Heart right ventricle (tissue), 16 donors: ENCODE data around the gene SERPINE3. TPM values are rescaled to one million over a fixed set of nuclear protein-coding genes. Genes with fewer than 3 reads are reported as not detected.
A peak's percentile ranks its signal among the peaks of the same experiment; 100 is the strongest.

ENCODE experiments used
- ATAC-seq, 8 donors: fragments of 200-7000 bp; cut with Tn5 transposase; one replicate each; pipeline ENCODE4 v1.9.1; 2020; ENCODE audit warnings: mild to moderate bottlenecking in 8 of 8, moderate library complexity in 8 of 8, moderate number of reproducible peaks in 1 of 8
- DNase-seq, 2 donors: peaks; one replicate each; pipeline ENCODE4 v3.0.0-alpha.2; 2020
- H3K27ac ChIP-seq, 10 donors: fragments of 200-600 bp; sonication (generic) in 2 of 10; one replicate each; pipeline versions ENCODE4 v1.5.0 to v1.8.0; 2020 to 2022; ENCODE audit warnings: mild to moderate bottlenecking in 3 of 10
- H3K27me3 ChIP-seq, 7 donors: fragments of 200-600 bp; one replicate each; pipeline ENCODE4 v1.8.0; 2021 to 2022; ENCODE audit warnings: mild to moderate bottlenecking in 2 of 7
- H3K36me3 ChIP-seq, 9 donors: fragments of 200-600 bp; sonication (generic) in 1 of 9; one replicate each; pipeline versions ENCODE4 v1.5.0 to v1.8.0; 2020 to 2022; ENCODE audit warnings: mild to moderate bottlenecking in 2 of 9
- H3K4me1 ChIP-seq, 9 donors: fragments of 200-600 bp; sonication (generic) in 1 of 9; one replicate each; pipeline versions ENCODE4 v1.5.0 to v1.8.0; 2020 to 2022; ENCODE audit warnings: mild to moderate bottlenecking in 4 of 9
- H3K4me3 ChIP-seq, 10 donors: fragments of 200-600 bp; sonication (generic) in 2 of 10; one replicate each; pipeline versions ENCODE4 v1.5.0 to v1.8.0; 2020 to 2022; ENCODE audit warnings: mild to moderate bottlenecking in 7 of 10, moderate library complexity in 2 of 10
- H3K9me3 ChIP-seq, 11 donors: fragments of 200-600 bp in 10 of 11; sonication (generic) in 2 of 11; one replicate each; pipeline versions ENCODE4 v1.5.0 to v1.8.0; 2013 to 2022; ENCODE audit warnings: mild to moderate bottlenecking in 2 of 11, control low read depth in 1 of 11, moderate library complexity in 1 of 11
- CTCF ChIP-seq, 9 donors: fragments of 200-600 bp; sonication (generic) in 2 of 9; IDR thresholded peaks; one replicate each; pipeline versions ENCODE4 v1.5.0 to v1.8.0; 2021 to 2022; ENCODE audit warnings: antibody characterized with exemption in 9 of 9, mild to moderate bottlenecking in 5 of 9, moderate library complexity in 1 of 9
- WGBS, 2 donors: extraction: QIAGEN DNeasy Blood & Tissue Kit; methylation state at CpG; one replicate each; pipeline ENCODE4 v1.1.7; 2013; ENCODE audit warnings: inconsistent platforms in 1 of 2; 5-methylcytosine and 5-hydroxymethylcytosine counted together
- intact Hi-C, 10 donors: fragments of 100-400 bp; cut with DNase I; formaldehyde crosslinking; loops; one replicate each; pipeline versions ENCODE4 v1.11.1 to v1.14.2; 2022
- polyA plus RNA-seq, 2 donors: library from polyadenylated mRNA; stranded (reverse); fragments of 200-250 nt; gene quantifications; one replicate each; pipeline ENCODE4 v1.2.3, GENCODE V29; 2013
- total RNA-seq, 10 donors: library from RNA; stranded (reverse); fragmentation: NEBNext Ultra II Directional in 3 of 10; extraction: Animal tissue kit (Norgen Biotek cat#: 25700) in 3 of 10; gene quantifications; one replicate each; pipeline versions ENCODE4 v1.2.1 to v1.2.4, GENCODE V29; 2021 to 2023
- donor health status: Arrhythmogenic right ventricular cardiomyopathy.
- donor health status: ischemic (EF 13 %, LVEDD 7.1; RV severe dilation, severe dysfunction).
- donor health status: healthy with polysubstance abuse.
- donor health status: DM: no; HTN: yes; CAD: no.
- donor health status: DM: no; HTN: no; CAD: no.
- donor health status: ischemic (EF 25% LVEDD 6.9; RV normal size, moderate dysfunction).
- donor health status: ischemic (EF 25% LVEDD 5.7; RV mildly dilated, moderate dysfunction).
- donor health status: healthy.
- donor health status: DM: yes; HTN: yes; CAD: no.
- donor health status: Ischemic cardiomyopathy.
- donor health status: ischemic (EF 35%, LVEDD 5.7; RV mildly dilated, moderate dysfunction).
- donor health status: nonischemic (EF 11% LVEDD 7.7; RV severe dilation, severe dysfunction).
- donor health status: DM: yes; HTN: yes; CAD: no.
- donor health status: PGD.
- donor health status: ischemic (EF 29% LVEDD 5.4; RV normal size, mild dysfunction).
- donor health status: nonischemic (EF 23%, LVEDD 6.1; RV moderate dilation, normal function).

Gene SERPINE3
- total and polyA plus RNA-seq, 12 donors: 0.01 TPM; not detected in 11

GRCh38 chr13:51371768-51372399 lies 32.4 kb downstream of the SERPINE3 start:
- Histone ChIP-seq H3K9me3 (no peaks in the 10 kb centered on the region), H3K4me3 (no peak overlapping the region), H3K27me3 (no peaks in the 10 kb centered on the region), H3K36me3 (peaks cover 0 to 98% (median 42%) of the 10 kb centered on the region in 9 donors), H3K27ac (no peak overlapping the region), H3K4me1 (no peaks in the 10 kb centered on the region)
- DNase-seq (no peak), ATAC-seq (no peak)
- WGBS, 2 donors: 92 to 95% methylated on average over 6 of the region's 6 CpGs
- intact Hi-C loops: no loop called here
- TF ChIP-seq CTCF (IDR thresholded peaks at IDR 0.05): no peak

- DNase-seq: no peak
- no peaks in the 10 kb centered on the region for H3K4me1 ChIP-seq
- no peak for TF ChIP-seq CTCF (IDR thresholded peaks at IDR 0.05)
- ATAC-seq: no peak
- H3K36me3 ChIP-seq: peaks cover 0 to 98% (median 50%) of the 10 kb centered on the region in 9 donors
- no peaks in the 10 kb centered on the region for H3K9me3 ChIP-seq
- 87 to 93% methylated on average over 2 of the region's 2 CpGs for WGBS, 2 donors
- intact Hi-C loops: no loop called here
- no peak overlapping the region for H3K4me3 ChIP-seq
- no peaks in the 10 kb centered on the region for H3K27me3 ChIP-seq
- no peak overlapping the region for H3K27ac ChIP-seq
Measured at GRCh38 chr13:51373451-51373850, 34.0 kb downstream of the SERPINE3 start.

GRCh38 chr13:51380269-51380668 lies 40.8 kb downstream of the SERPINE3 start:
- 42 to 46% methylated on average over 4 of the region's 4 CpGs for WGBS, 2 donors
- TF ChIP-seq CTCF (IDR thresholded peaks at IDR 0.05): no peak
- H3K27ac ChIP-seq: no peak overlapping the region
- H3K4me1 ChIP-seq: peaks cover 0 to 4% (median 0%) of the 10 kb centered on the region in 9 donors
- H3K27me3 ChIP-seq: no peaks in the 10 kb centered on the region
- no peak for DNase-seq
- peak in 3 of 8 donors; percentile 64 to 88 (median 85) for ATAC-seq
- peaks cover 0 to 95% (median 18%) of the 10 kb centered on the region in 9 donors for H3K36me3 ChIP-seq
- H3K4me3 ChIP-seq: no peak overlapping the region
- intact Hi-C loops: no loop called here
- no peaks in the 10 kb centered on the region for H3K9me3 ChIP-seq

GRCh38 chr13:51385114-51385513 lies 45.6 kb downstream of the SERPINE3 start:
- Histone ChIP-seq H3K4me3 (no peak overlapping the region), H3K27me3 (no peaks in the 10 kb centered on the region), H3K4me1 (no peaks in the 10 kb centered on the region), H3K27ac (no peak overlapping the region), H3K9me3 (no peaks in the 10 kb centered on the region), H3K36me3 (peaks cover 0 to 80% (median 6%) of the 10 kb centered on the region in 9 donors)
- no peak for TF ChIP-seq CTCF (IDR thresholded peaks at IDR 0.05)
- WGBS, 2 donors: 90 to 91% methylated on average over 2 of the region's 2 CpGs
- DNase-seq (no peak), ATAC-seq (no peak)
- intact Hi-C loops: no loop called here
